GM18861 (cell line): ENCODE data around the gene SLC4A4.
A peak's percentile ranks its signal among the peaks of the same experiment; 100 is the strongest.

ENCODE experiments used
- ATAC-seq: cut with Tn5 transposase; IDR thresholded peaks from one replicate; pipeline ENCODE4 v1.9.1; 2021; ENCODE audit not compliant: unreplicated experiment

SLC4A4 gene

GRCh38 chr4:71532407-71532806, 193.6 kb downstream of the SLC4A4 start:
- no peak for ATAC-seq

GRCh38 chr4:71533121-71533520, 194.3 kb downstream of the SLC4A4 start:
- no peak for ATAC-seq

GRCh38 chr4:71537551-71538065, 198.8 kb downstream of the SLC4A4 start:
- no peak for ATAC-seq

GRCh38 chr4:71538528-71538927, 199.7 kb downstream of the SLC4A4 start:
- no peak for ATAC-seq

DNA sequence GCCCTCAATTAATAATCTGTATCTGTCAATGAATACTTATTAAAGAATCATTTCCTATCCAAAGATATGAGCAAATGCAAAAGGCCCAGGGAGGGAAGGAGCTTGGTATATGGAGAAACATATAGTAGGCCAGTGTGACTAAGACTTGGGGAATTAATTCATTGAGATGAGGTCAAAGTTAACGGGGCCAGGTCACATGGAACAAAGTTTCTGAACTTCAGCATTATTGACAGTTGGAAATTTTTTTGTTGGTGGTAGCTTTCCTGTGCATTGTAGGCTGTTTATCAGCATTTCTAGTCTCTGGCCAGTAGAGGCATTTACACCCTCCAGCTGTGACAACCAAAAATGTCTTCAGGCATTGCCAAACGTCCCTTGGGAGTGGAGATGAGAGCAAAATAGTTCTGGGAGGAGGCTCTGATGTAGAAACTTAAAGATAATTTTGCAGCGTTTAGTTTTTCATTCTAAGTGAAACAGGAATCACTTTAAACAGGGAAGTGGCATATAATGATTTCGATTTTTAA, 202.0 kb downstream of the SLC4A4 start:
- no peak for ATAC-seq

DNA sequence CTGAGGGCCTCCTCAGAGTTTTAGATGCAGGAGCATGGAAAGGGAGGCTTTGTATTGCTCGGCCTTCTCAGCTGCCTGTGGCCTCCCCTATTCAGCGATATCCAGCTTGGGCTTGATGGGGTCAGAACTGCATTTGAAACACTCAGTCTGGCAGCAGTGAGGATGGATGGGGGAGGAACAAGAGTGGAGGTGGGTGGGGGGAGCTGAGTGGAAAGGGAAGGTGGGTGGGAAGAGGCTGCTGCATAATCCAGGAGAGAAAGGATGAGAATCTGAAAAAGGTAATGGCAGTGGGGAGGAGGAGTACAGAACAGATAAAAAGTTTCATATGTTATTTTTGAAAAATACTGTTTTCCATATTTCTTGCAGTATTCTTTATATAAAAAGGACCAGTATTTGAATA, 202.7 kb downstream of the SLC4A4 start:
- no peak for ATAC-seq

DNA sequence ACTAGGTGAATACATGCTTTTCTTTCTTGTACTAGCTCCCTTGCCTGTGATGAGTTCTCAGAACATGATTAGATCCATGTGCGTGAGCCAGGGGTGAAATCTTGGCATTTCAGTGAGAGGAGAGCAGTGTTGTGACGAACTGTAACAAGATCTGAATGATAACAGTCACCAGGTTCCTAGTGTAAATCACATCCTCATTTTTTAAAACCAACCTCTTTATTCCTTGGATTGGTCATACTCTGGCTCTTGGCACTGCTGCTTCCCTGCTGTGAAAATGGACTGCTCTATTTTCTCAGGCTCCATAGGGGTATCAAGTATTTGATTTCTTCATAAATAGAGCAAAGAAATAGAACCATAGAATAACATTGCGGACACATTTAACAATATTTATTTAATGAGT, 206.3 kb downstream of the SLC4A4 start:
- no peak for ATAC-seq

DNA sequence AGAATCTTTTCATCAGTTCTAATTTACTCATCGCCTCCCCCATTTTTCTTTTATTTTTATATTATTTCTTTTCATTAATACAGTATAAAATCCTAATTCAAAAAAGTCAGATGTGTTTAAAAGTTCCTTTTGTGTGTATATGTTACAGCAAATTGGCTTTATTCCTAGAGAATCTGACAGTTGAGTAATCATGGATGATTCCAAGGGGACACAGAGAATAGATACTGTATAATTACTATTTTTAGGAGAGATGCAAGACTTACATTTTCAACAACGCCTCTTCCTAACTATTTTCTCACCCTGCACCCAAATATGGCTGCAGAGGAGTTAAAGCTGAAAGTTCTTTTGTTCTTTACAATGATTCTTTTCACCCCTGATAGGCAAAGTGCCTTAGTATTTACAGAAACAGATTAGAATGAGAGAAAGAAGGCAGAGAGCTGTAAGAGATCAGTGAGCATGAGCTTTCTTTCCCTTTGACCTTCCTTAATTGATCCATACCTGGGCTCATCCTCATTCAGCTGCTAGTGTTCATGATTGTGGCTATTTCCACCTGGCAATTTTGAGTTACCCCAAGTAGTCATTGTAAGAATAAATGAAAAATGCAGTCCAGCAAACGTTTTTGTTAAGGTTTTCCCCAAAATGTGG, 210.8 kb downstream of the SLC4A4 start:
- no peak for ATAC-seq

GRCh38 chr4:71550220-71551165, 211.7 kb downstream of the SLC4A4 start:
- ATAC-seq = peak; percentile 78

DNA sequence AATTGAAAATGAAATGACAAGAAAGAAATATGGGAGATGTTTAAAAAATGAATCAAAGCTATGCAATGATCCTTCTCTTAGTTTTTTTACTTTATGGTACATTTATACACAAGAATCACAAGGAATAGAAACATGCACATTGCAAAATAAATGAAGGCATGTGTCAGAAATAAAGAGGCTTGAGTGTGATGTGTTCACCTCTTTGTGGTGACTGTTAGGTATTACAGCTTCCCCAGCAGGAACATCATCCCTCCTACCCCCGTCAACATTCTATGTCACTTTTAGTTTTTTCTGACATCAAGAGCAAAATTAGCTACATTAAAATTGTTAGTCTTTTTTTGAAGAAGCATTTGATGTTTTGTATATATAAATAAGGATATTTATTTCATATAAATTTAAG, 214.8 kb downstream of the SLC4A4 start:
- ATAC-seq = no peak

GRCh38 chr4:71554025-71554424, 215.2 kb downstream of the SLC4A4 start:
- no peak for ATAC-seq

DNA sequence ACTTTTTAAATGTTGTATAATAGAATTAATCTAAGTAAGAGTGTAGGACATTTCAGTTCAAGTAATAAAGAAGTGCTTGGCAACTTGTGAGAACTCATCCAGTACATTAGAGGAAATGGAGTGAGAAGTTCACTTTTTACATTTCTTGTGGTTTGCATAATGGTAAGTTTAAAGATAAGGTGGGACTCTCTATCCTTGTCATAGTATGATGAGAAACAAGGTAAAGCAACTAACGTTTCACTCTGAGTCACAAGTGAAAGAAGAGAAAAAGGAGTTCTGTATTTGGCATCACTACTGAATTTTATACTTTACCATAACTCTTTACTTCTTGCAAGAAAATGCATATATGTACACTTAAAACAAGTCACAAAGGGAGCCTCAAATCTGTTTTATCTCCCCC, 219.4 kb downstream of the SLC4A4 start:
- peak; percentile 90 for ATAC-seq

- ATAC-seq = no peak
These were observed 221.2 kb downstream of the SLC4A4 start for GRCh38 chr4:71559957-71560571.

DNA sequence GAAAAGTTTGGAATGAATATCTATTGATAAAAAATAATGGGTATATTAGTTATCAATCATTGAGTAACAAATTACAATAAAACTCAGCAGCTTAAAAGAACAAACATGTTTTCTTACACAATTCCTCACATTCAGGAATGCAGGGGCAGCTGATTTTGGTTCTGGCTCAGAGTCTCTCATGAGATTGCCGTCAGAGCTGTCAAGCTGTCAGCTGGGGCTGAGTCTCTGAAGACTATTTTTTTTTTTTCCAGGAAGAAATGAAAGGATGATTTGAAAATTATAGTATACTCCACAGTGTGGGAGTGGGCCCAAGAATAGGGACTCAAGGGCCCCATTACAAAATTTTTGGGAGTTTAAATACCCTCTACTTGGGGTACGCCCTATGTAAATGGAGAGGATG, 226.0 kb downstream of the SLC4A4 start:
- ATAC-seq = no peak

GRCh38 chr4:71566856-71567255, 228.0 kb downstream of the SLC4A4 start:
- no peak for ATAC-seq

DNA sequence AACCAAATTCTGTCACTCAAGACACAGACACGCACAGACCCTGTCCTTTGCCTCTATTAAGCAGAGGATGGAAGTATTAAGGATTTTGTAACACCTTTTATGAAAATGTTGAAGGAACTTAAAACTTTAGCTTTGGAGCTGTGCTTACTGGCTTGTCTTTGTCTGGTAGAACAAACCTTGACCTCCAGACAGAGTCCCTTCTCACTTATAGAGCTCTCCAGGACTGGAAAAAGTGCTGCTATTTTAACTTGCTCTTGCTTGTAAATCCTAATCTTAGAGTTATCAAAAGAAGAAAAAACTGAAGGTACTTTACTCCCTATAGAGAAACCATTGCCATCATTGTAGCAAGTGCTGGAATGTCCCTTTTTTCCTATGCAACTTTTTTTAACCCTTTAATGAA, 229.3 kb downstream of the SLC4A4 start:
- ATAC-seq = no peak

DNA sequence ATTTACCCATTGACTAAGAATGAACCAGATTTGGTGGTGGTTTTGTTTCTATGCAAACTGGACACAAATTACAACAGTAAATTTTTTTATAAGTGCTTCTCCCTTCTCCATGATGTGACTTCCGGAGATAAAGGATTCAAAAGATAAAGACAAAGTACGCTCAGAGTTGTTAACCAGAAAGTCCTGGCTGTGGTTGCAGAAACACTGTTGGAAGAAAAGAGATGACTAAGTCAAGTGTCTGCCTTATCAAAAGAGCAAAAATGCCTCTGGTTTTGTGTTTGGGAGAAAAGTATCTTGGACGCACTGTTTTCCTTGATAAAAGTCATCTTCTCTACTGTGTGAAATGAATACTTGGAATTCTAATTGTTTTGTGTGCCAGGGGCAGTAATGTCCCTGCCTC, 231.7 kb downstream of the SLC4A4 start:
- no peak for ATAC-seq

GRCh38 chr4:71571346-71571745, 232.5 kb downstream of the SLC4A4 start:
- no peak for ATAC-seq

GRCh38 chr4:71583971-71584370, 245.2 kb downstream of the SLC4A4 start:
- no peak for ATAC-seq

DNA sequence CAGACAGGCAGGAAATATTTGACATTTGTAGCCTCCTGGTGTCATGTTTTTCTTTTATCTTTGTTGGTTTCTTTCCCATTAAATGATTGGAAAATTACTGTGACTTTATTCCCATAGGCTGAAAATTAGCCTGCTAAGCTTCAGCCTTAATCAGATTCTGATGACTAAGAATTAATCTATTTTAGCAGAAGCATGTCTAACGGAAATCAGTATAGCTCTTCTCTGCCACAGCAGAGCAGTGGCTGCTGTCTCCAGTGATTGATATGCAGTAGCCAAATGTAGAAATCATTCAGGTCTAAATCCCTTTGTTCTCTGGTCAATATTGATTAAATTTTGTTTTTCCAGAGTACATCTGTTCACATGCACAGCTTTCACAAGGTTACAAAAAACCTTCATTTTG, 245.8 kb downstream of the SLC4A4 start:
- no peak for ATAC-seq

- no peak for ATAC-seq
These were observed 247.4 kb downstream of the SLC4A4 start for GRCh38 chr4:71586087-71586763.
